Activated CD8-positive, alpha-beta memory T cell treated with anti-CD3 and anti-CD28 coated beads for 4 hours (primary cell): ENCODE measurements around the gene DYNLRB2.

ENCODE experiments used
- DNase-seq, 2 donors: peaks; one replicate each; pipeline ENCODE4 v3.0.0-alpha.2; 2020; ENCODE audit warnings: low read depth in 2 of 2

DYNLRB2 gene

DNA sequence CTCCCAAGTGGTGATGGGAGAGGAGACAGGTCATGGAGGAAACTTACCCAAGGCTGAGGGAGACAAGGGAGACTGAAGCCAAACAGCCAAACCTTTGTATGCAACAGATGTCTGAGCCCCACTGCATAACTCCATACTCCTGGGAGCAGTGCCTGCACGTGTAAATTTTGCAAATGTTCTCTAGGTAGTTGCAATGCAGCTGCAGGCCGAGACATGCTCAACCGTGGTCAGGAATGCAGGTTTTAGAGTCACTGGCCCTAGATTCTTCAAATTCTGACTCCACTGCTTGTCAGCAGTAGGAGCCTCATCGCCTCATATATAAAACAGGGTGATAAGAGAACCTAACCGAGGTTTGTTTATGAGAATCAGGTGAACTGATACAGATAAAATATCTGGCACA is 11.5 kb downstream of the DYNLRB2 start:
- DNase-seq: no peak

DNA sequence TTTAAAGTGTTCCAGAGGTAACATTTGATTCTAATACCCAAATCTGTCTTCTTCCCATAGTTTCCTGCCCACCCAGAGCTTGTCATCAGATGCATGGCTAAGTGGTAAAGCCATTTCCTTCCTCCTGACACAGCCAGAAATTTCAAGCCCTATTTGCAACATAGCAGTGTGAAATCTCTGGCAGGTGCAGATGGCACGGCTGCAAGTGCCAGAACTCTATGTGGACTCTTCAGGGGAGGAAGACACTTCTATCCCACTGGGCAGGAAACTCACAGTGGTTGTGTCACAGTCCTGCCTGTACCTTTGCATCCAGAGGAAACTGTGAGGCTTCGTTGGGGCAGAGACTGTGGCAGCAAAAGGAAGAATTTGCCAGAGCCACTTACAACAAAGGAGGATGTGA is 13.2 kb downstream of the DYNLRB2 start:
- DNase-seq: no peak

DNA sequence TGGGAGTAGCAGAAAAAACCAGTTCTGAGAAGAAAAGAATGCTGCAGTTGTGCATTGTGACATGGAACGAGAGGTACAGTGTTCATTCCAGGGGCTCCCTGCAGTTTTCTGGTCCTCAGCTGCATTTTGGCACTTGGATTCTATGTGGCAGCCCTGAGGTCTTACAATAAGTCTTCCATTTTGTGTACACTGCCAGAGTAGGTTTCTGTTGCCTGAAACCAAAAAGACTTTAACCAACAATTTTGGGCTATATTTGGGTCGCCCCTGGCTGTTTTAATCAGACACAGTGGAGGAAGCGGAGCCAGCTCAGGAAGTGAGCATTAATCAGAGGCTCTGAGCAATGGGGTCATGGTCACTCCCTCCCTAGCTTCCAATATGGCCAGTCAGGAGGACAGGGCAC is 15.7 kb downstream of the DYNLRB2 start:
- no peak for DNase-seq

DNA sequence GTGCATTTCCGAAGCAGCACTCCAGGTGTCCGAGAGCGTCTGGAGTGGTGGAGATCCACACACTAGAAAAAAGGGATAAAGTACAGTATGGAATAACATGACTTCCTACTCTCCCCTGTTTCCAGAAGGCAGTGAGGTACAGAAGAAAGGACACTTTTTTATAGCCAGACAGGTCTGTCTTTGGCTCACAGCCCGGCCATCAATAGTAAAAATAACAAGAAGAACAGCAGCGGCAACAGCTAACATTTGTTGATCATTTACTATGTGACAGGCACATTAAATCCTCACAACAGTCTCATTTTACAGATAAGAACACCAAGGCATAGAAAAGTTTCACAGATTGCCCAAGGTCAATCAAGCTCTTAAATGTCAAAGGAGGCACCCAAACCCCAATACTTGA is 16.2 kb downstream of the DYNLRB2 start:
- DNase-seq: no peak

DNA sequence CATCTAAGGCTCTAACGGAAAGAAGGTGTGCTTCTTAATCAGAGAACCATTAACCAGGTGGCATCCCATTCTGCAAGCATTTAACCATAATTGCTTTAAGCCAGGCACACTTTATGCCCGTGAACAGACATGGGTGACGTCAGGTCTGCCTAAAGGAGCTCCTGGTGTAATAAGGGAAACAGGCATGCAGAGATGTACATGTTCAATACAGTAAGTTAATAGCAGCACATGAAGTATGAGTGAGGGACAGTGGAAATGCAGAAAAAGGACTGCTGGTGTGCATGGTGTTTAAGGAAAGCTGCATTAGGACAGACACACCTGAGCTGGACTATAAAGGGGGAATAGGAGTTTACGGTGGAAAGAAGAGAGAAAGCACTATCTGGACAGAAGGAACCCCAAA is 18.6 kb downstream of the DYNLRB2 start:
- no peak for DNase-seq

DNA sequence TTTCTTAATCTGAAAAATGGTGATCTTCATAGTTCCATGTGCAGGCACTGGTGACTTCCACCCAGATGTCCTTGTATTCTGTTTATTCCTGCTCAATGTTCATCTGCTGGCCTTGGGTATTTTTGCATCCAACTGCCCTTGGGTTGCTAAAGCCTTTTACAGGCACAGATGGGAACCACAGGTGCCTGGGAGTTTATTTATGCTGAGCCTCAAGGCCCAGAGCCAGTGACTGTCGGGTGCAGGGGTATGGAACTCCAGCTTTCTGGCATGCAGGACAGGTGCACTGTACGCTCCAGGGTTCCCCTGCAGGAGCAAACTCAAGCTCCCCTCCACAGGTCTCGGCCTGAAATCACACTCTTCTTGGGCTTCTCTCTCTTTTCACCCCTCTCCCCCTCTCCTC is 22.3 kb downstream of the DYNLRB2 start:
- DNase-seq: no peak

DNA sequence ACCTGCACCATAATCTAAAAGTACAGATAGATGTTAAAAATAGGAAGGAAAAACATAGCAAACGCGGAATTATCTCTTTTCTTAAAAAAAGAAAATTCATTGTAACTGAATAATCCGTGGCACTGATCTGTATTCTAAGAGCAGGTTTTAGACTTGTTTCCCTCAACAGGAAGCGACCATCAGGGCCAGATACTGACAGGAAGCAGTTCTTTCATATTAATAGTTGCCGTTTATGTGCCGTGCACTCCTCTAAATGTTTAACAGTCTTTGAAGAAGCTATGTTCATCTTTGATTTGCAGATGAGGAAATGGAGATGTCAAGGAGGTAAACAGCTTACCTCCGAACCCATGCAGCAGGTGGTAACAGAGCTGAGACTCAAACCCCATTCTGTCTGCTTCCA is 23.6 kb downstream of the DYNLRB2 start:
- DNase-seq: no peak

DNA sequence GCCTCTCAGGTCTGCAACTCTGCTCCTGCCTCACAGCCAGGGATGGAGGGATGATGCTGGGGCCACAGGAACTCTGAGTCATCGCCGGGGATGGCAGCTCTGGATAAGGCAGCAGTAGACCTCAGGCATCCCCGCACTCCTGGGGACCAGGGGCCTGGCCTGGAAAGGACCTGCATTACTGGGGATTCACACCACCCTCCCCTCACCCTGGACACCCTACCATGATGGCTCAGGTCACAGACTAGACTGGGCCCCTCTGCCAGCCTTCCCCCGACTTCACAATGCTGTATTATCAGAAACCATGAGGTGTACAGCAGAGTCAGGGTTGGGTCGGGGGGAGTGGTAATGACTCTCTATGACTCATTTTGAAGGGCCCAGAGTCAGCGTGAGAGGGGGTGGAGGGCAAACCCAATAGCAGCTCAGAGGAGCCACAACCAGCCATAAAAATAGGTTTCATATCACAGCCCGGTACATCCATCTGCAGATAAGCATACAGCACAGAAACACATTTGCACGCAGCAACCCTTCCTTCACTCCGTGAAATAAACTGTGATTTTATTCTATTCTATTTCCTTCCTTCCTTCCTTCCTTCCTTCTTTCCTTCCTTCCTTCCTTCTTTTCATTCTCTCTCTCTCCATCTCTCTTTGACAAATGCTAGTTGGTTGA is 28.8 kb downstream of the DYNLRB2 start:
- DNase-seq: peak; percentile 28 to 64

DNA sequence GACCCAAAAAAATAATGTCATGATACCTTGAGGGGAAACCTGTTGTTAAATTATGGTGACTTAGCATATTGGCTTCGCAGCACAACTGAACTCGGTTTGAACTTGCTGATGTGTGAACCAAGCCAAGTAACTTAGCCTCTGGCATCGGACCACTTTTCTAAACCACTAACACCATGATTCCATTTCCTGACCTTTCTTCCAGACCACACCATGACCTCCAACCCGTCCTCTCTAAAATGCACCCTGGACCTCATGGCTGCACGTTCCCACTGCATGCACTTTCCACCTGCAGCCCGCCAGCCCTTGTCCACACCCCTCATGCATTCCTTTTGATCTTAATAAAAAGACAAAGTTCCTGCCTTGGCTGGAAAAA is 29.3 kb downstream of the DYNLRB2 start:
- DNase-seq: no peak

DNA sequence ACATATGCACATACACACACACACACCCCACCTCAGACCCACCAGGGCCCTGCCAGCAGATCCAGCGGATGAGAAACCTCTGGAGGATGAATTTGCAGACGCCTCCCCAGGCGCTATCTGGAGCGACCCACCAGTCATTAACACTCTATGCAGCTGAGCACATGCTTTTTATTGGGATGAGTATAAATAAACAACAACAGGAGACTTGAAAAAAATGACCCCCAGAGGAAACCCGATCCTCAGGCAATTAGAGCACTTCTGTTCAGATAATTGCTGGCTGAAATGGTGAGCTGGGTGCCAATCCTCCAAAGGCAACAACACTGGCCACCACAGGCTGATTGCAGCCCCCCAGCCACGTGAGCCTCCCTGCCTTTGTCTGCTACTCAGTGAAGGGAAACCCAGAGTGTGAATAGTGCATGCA is 32.9 kb downstream of the DYNLRB2 start:
- DNase-seq: no peak

DNA sequence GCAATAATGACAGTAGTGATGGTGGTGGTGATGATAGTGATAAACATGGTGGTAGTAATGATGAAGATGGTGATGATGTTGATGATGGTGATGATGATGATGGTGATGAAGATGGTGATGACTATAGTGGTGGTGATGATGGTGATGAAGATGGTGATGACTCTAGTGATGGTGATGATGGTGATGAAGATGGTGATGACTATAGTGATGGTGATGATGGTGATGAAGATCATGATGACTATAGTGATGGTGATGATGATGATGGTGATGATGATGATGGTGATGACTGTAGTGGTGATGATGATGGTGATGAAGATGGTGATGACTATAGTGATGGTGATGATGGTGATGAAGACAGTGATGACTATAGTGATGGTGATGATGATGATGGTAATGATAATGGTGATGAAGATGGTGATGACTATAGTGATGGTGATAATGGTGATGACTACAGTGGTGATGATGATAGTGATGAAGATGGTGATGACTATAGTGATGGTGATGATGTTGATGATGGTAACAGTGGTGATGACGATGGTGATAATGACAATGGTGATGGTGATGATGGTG is 35.6 kb downstream of the DYNLRB2 start:
- DNase-seq: no peak

DNA sequence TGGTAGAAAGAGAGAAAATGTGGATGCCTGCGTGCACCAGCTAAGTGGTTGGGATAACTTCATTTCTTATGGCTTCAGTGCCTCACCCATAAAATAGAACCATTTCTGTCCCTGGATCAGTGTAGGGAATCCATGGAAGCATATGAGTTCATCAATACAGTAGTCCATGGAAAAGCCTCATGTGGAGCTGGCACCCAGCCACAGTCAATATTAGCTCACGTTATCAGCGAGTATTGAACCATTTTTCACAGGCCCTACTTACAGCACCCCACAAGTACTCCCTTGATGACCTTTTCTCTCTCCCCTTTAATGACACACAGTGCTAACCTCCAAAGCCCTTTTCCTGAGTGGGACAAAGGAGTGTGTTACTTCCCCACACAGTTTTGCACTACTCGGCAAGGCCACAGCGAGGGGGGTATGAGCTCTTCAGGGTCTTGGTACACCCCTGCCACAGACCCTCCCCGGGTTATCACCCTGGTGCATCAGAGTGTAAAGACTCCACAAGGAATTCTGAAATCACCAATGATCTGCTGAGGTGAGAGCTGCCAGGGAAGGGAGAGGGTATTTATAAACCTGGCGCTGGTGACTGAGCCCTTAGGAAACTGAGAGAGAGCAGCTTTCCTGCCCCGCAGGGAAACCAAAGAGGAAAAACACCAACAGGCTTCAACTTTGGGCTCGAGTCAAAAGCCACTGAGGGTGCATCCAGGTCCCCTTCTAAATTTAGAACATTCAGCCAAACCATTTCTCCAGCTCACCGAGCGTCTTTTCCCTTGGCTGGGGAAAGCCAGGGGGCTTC is 36.9 kb downstream of the DYNLRB2 start:
- no peak for DNase-seq

DNA sequence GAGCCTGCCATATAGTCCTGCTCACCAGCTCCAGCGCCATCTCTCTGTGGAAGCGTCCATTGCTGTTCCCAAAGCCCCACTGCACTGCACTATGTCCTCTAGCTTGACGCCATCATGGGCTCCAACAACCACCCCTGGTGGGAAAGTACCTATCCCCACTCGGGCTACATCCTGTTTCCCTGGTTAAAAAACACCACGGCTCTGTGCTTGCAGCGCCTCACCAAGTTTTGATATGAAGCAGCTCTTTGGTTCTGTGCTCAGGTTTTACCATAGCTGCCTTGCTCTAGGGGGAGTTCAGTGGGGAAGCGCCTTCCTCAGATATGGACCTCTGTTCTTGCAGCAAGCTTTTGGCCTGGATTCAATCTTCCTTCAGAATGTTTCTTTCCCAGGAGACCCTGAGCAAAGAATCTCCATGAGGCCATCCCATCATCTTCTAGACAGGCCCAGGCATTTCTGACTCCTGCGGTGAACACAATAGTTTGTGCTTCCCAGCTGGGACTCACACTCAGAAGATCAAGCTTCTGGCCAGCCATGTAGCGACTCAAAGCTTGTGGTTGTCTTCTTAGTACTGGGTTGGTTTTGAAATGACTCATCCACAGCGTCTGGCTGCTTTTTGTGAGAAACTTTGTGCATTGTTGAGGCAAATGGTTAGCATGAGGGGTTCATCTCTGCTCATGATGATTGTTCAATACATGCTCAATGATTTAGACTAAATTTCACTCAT is 39.5 kb downstream of the DYNLRB2 start:
- DNase-seq: peak in 1 of 2 donors; percentile 28

DNA sequence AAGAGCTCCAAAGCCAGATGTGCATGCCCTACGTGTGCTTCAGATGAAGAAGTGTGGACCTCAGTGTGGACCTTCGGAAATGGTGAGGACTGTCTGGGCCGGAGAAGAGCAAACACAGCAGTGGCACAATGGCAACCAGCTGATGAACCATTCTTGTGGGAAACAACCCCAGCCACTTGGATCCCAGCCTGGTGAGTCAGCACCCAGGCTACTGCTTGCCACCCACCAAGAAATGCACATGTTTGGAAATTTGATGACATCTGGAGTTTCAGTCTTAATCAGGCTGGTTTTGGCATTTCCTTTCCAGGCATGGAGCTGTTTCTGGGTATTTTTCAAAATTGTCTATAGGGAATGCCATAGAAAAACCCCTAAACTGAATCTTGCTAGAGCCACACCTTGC is 42.7 kb downstream of the DYNLRB2 start:
- DNase-seq: no peak

DNA sequence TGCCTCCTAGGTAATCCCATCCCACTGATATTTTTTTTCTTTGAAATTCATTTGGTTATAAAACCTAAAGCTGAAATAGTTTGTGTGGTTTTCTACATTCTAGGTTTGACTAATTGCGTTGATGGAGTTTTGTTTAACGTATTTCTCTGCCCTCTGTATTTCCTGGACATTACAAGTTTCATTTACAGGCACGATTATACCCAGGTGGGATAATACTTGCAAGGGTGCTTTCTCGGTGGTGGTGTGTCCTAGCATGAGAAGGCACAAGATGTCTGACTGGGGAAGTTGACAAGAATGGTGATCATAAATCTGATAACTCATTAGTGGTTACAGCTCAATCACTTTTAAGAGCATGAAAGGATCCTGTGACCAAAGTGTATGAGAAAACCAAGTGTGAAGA is 45.0 kb downstream of the DYNLRB2 start:
- no peak for DNase-seq

DNA sequence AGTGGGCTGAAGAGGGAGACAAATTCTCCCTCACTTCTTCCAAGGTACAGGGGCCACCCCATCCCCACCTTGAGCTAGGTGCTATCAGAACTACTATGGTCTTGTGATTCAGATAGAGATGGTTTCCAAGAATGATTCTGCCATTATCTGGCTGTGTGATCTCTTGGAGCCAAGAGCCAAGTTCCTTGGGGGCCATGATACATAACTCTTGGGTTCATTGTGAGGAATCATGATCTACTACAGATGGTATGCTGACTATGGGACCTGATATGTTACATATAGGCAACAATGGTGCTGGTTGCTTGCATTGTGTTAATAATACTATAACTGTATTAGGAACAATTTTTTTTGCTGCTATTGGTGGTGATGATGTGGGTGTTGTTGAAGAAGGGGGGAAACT is 45.7 kb downstream of the DYNLRB2 start:
- no peak for DNase-seq

DNA sequence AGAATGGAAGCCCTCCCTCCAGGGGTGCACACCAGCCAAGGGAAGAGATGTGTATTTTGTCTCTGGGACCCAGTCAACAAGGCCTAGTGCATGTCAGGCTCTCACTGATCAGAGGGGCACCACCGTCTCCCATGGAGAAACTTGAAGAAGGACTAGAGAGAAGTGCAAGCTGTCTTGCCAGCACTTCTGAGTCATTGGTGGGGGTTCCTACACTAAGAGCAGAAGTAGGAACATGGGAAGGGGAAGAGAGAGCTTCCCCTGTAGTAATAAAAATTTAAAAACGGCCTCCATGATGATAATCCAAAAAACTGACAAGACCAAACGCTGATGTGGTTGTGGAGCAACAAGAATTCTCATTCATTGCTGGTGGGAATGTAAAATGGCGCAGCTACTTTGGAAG is 46.3 kb downstream of the DYNLRB2 start:
- DNase-seq: no peak

DNA sequence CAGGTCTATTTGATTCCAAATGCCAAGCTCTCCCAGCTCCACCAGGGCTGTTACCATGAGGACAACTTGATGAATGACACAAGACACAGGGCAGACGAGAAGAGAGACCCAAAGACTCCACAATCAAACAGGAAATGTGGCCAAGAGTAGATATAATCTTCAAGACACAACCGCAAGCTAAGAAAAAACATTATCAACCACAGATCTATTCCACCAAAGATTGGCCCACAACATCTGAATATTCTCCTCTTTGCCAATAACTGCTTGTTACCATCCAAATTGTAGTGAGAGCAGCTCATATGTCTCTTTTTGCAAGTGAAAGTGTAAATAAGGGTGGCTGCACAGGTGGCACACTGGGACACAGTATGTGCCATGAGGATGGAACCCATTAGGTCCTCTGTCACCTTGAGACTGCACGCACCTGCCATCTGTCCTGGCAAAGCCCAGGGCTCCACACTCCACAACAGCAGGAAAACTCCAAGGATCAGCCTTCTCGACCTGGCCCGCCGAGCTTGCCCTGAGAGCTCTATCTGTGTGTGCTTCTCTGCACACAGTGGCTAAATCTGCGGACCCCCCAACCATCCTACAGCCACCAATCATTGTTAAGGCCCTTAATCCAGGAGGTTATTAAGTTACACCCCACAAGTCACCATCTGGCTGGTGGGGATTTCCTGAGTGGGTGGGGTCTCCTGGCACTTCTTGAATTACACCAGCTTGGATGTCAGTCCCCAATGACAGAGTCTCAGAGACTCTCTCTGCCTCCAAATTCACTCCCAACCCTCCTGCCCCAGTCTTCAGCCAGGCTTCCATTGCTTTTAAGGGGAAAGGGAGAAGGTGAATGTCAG is 50.5 kb downstream of the DYNLRB2 start:
- DNase-seq: no peak

DNA sequence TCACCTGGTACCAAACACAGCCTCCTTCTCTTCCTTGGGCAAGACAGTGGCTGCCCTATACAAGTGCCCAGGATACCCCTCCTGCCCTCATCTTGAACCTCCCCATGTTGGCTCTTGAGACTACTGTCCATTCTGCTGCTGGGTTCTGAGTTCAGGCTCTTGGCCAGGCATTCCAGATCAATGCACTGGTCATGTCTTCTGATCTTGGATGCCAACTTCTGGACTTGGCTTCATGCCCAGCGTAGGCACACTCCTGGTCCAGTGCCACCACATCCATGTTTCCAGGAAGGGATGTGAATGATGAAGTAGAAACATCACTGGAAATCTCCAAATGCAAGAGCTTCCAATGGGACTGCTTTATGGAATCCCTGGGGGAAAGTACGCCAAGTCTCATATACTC is 51.5 kb downstream of the DYNLRB2 start:
- DNase-seq: no peak

DNA sequence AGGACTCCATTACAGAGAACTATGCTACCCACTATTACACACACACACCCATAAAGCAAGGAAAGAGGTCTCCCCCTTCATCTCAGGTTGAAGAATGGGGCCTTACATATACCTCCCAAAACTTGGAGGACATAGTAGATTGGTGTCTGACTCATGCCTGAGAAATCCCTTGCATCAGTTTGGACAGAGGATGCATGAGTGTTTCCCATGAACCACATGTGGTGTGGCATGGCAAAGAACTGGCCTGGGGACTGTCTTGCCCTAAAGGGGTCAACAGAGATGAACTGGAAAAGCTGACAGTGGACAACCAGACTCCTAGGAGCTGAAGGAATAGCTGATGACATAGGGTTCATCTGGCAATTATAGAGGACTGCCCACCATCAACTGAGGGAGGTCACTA is 54.0 kb downstream of the DYNLRB2 start:
- no peak for DNase-seq

DNA sequence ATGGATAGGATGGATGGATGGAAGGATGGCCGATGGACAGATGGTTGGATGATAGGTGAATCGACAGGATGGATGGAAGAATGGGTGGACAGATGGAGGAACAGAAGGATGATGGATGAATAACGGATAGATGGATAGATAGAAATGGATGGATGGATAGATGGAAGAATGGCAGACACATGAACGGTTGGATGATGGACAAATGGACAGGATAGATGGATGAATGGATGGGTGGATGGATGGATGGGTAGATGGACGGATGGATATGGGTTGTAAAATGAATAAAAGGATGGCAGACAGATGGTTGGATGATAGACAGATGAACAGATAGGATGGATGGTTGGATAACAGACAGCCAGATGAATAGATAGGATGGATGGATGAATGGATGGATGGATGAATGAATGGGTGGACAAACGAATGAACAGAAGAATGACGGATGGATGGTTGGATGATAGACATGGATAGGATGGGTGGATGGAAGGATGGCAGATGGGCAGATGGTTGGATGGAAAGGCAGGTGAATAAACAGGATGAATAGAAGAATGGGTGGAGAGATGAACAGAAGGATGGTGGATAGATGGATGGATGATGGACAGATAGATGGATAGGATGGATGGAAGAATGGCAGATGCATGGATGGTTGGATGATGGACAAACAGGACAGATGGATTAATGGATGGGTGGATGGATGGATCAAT is 55.9 kb downstream of the DYNLRB2 start:
- no peak for DNase-seq
